ENCODE results near the gene SOX11. TPM values are rescaled to one million over a fixed set of nuclear protein-coding genes. Genes with fewer than 3 reads are reported as not detected.

SOX11 gene
- total and polyA plus RNA-seq, 2 donors: 0.01 to 9.8 TPM

GRCh38 chr2:5696404-5696944 lies 4.3 kb downstream of the SOX11 start:
- Histone ChIP-seq H3K27ac (ENCODE audit: low read depth) (no peak overlapping the region), H3K4me3 (ENCODE audit: low read depth, low read length) (peak overlapping the region; percentile 31), H3K36me3 (ENCODE audit: insufficient read depth) (no peaks in the 10 kb centered on the region), H3K4me1 (ENCODE audit: insufficient read depth) (no peaks in the 10 kb centered on the region)
- under 1% methylated on average over 65 of the region's 65 CpGs for WGBS
- no peak for DNase-seq (ENCODE audit: extremely low spot score)

GRCh38 chr2:5696945-5697521 lies 4.8 kb downstream of the SOX11 start:
- no peak for DNase-seq (ENCODE audit: extremely low spot score)
- H3K4me3 ChIP-seq (ENCODE audit: low read depth, low read length): peak overlapping the region; percentile 31

GRCh38 chr2:5697562-5697961 lies 5.4 kb downstream of the SOX11 start:
- Histone ChIP-seq H3K27ac (ENCODE audit: low read depth) (no peak overlapping the region), H3K4me1 (ENCODE audit: insufficient read depth) (no peaks in the 10 kb centered on the region), H3K36me3 (ENCODE audit: insufficient read depth) (no peaks in the 10 kb centered on the region), H3K4me3 (ENCODE audit: low read depth, low read length) (no peak overlapping the region)
- WGBS: 66% methylated on average over 8 of the region's 8 CpGs
- DNase-seq (ENCODE audit: extremely low spot score): no peak

More at GRCh38 chr2:5696945-5697521, 4.8 kb downstream of the SOX11 start:
- 3% methylated on average over 49 of the region's 49 CpGs for WGBS
- no peak overlapping the region for H3K27ac ChIP-seq (ENCODE audit: low read depth)
- no peaks in the 10 kb centered on the region for H3K4me1 ChIP-seq (ENCODE audit: insufficient read depth)
- no peaks in the 10 kb centered on the region for H3K36me3 ChIP-seq (ENCODE audit: insufficient read depth)

GRCh38 chr2:5698134-5698533 lies 6.0 kb downstream of the SOX11 start:
- Histone ChIP-seq H3K27ac (ENCODE audit: low read depth) (no peak overlapping the region), H3K4me3 (ENCODE audit: low read depth, low read length) (no peak overlapping the region), H3K36me3 (ENCODE audit: insufficient read depth) (no peaks in the 10 kb centered on the region), H3K4me1 (ENCODE audit: insufficient read depth) (no peaks in the 10 kb centered on the region)
- no peak for DNase-seq (ENCODE audit: extremely low spot score)
- WGBS: 94% methylated on average over 4 of the region's 4 CpGs

- no peak for DNase-seq (ENCODE audit: extremely low spot score)
- Histone ChIP-seq H3K4me3 (ENCODE audit: low read depth, low read length) (no peak overlapping the region), H3K4me1 (ENCODE audit: insufficient read depth) (no peaks in the 10 kb centered on the region), H3K27ac (ENCODE audit: low read depth) (no peak overlapping the region), H3K36me3 (ENCODE audit: insufficient read depth) (no peaks in the 10 kb centered on the region)
- WGBS: 92% methylated on average over 4 of the region's 4 CpGs
Observed at GRCh38 chr2:5699963-5700362, 7.8 kb downstream of the SOX11 start.

GRCh38 chr2:5700551-5700950 lies 8.4 kb downstream of the SOX11 start:
- DNase-seq (ENCODE audit: extremely low spot score): no peak
- no peak overlapping the region for H3K27ac ChIP-seq (ENCODE audit: low read depth)
- H3K4me1 ChIP-seq (ENCODE audit: insufficient read depth): no peaks in the 10 kb centered on the region
- WGBS: 90% methylated on average over 5 of the region's 5 CpGs
- H3K4me3 ChIP-seq (ENCODE audit: low read depth, low read length): no peak overlapping the region
- no peaks in the 10 kb centered on the region for H3K36me3 ChIP-seq (ENCODE audit: insufficient read depth)

- H3K4me1 ChIP-seq (ENCODE audit: insufficient read depth): no peaks in the 10 kb centered on the region
- WGBS: 76% methylated on average over 3 of the region's 3 CpGs
- no peak overlapping the region for H3K27ac ChIP-seq (ENCODE audit: low read depth)
- no peak for DNase-seq (ENCODE audit: extremely low spot score)
- H3K36me3 ChIP-seq (ENCODE audit: insufficient read depth): no peaks in the 10 kb centered on the region
- no peak overlapping the region for H3K4me3 ChIP-seq (ENCODE audit: low read depth, low read length)
Observed at GRCh38 chr2:5701266-5701665, 9.1 kb downstream of the SOX11 start.

GRCh38 chr2:5703166-5703565 lies 11.0 kb downstream of the SOX11 start:
- no peak for DNase-seq (ENCODE audit: extremely low spot score)
- WGBS: 97% methylated on average over 2 of the region's 2 CpGs

GRCh38 chr2:5705490-5705889 lies 13.3 kb downstream of the SOX11 start:
- Histone ChIP-seq H3K27ac (ENCODE audit: low read depth) (no peak overlapping the region), H3K36me3 (ENCODE audit: insufficient read depth) (no peaks in the 10 kb centered on the region), H3K4me3 (ENCODE audit: low read depth, low read length) (no peak overlapping the region), H3K4me1 (ENCODE audit: insufficient read depth) (no peaks in the 10 kb centered on the region)
- DNase-seq (ENCODE audit: extremely low spot score): no peak
- 93% methylated on average over 4 of the region's 4 CpGs for WGBS

More at GRCh38 chr2:5703166-5703565, 11.0 kb downstream of the SOX11 start:
- H3K36me3 ChIP-seq (ENCODE audit: insufficient read depth): no peaks in the 10 kb centered on the region
- H3K4me1 ChIP-seq (ENCODE audit: insufficient read depth): no peaks in the 10 kb centered on the region
- H3K27ac ChIP-seq (ENCODE audit: low read depth): no peak overlapping the region
- no peak overlapping the region for H3K4me3 ChIP-seq (ENCODE audit: low read depth, low read length)

- DNase-seq (ENCODE audit: extremely low spot score): no peak
- H3K36me3 ChIP-seq (ENCODE audit: insufficient read depth): no peaks in the 10 kb centered on the region
- no peaks in the 10 kb centered on the region for H3K4me1 ChIP-seq (ENCODE audit: insufficient read depth)
- no peak overlapping the region for H3K4me3 ChIP-seq (ENCODE audit: low read depth, low read length)
- no peak overlapping the region for H3K27ac ChIP-seq (ENCODE audit: low read depth)
- 88% methylated on average over 56 of the region's 56 CpGs for whole genome bisulfite sequencing
Observed at GRCh38 chr2:5706717-5707455, 14.7 kb downstream of the SOX11 start.

GRCh38 chr2:5710615-5711014 lies 18.4 kb downstream of the SOX11 start:
- Histone ChIP-seq H3K36me3 (ENCODE audit: insufficient read depth) (no peaks in the 10 kb centered on the region), H3K4me3 (ENCODE audit: low read depth, low read length) (no peak overlapping the region), H3K27ac (ENCODE audit: low read depth) (no peak overlapping the region), H3K4me1 (ENCODE audit: insufficient read depth) (no peaks in the 10 kb centered on the region)
- DNase-seq (ENCODE audit: extremely low spot score): no peak
- WGBS: 84% methylated on average over 6 of the region's 6 CpGs

- DNase-seq (ENCODE audit: extremely low spot score): no peak
- WGBS: 81% methylated on average over 2 of the region's 2 CpGs
Observed at GRCh38 chr2:5713101-5713500, 20.9 kb downstream of the SOX11 start.

GRCh38 chr2:5719629-5720334 lies 27.6 kb downstream of the SOX11 start:
- H3K27ac ChIP-seq (ENCODE audit: low read depth): no peak overlapping the region
- no peak overlapping the region for H3K4me3 ChIP-seq (ENCODE audit: low read depth, low read length)
- WGBS: 85% methylated on average over 4 of the region's 4 CpGs
- H3K36me3 ChIP-seq (ENCODE audit: insufficient read depth): no peaks in the 10 kb centered on the region
- DNase-seq (ENCODE audit: extremely low spot score): no peak
- H3K4me1 ChIP-seq (ENCODE audit: insufficient read depth): no peaks in the 10 kb centered on the region

More at GRCh38 chr2:5713101-5713500, 20.9 kb downstream of the SOX11 start:
- H3K4me3 ChIP-seq (ENCODE audit: low read depth, low read length): no peak overlapping the region
- no peaks in the 10 kb centered on the region for H3K4me1 ChIP-seq (ENCODE audit: insufficient read depth)
- H3K27ac ChIP-seq (ENCODE audit: low read depth): no peak overlapping the region
- no peaks in the 10 kb centered on the region for H3K36me3 ChIP-seq (ENCODE audit: insufficient read depth)

- H3K36me3 ChIP-seq (ENCODE audit: insufficient read depth): no peaks in the 10 kb centered on the region
- no peak overlapping the region for H3K27ac ChIP-seq (ENCODE audit: low read depth)
- DNase-seq (ENCODE audit: extremely low spot score): no peak
- H3K4me3 ChIP-seq (ENCODE audit: low read depth, low read length): no peak overlapping the region
- WGBS: 44% methylated on average over 7 of the region's 7 CpGs
- no peaks in the 10 kb centered on the region for H3K4me1 ChIP-seq (ENCODE audit: insufficient read depth)
Observed at GRCh38 chr2:5720426-5720825, 28.2 kb downstream of the SOX11 start.
